ENCODE measurements around the gene BCL2L2.
A peak's percentile ranks its signal among the peaks of the same experiment; 100 is the strongest.

BCL2L2 gene

GRCh38 chr14:23299986-23300686 lies 6.5 kb upstream of the BCL2L2 start:
- DNase-seq (ENCODE audit: low spot score) = no peak

GRCh38 chr14:23300687-23301223 lies 5.9 kb upstream of the BCL2L2 start:
- DNase-seq (ENCODE audit: low spot score) = no peak

GRCh38 chr14:23301288-23301968 lies 5.2 kb upstream of the BCL2L2 start:
- peak; percentile 97 for DNase-seq (ENCODE audit: low spot score)

GRCh38 chr14:23301969-23302289 lies 4.7 kb upstream of the BCL2L2 start:
- DNase-seq (ENCODE audit: low spot score) = no peak

- peak; percentile 31 for DNase-seq (ENCODE audit: low spot score)
Observed at GRCh38 chr14:23302290-23303225, 4.1 kb upstream of the BCL2L2 start, which contains the start of gene PPP1R3E. PPP1R3E (minus strand) TSS chr14:23302859; CDS start chr14:23302576, 283 bp downstream.

- no peak for DNase-seq (ENCODE audit: low spot score)
Observed at GRCh38 chr14:23307146-23307530, 505 bp downstream of the BCL2L2 start.

- DNase-seq (ENCODE audit: low spot score) = no peak
Observed at GRCh38 chr14:23307687-23308644, 1.3 kb downstream of the BCL2L2 start.

GRCh38 chr14:23308721-23309445 lies 2.2 kb downstream of the BCL2L2 start:
- no peak for DNase-seq (ENCODE audit: low spot score)

- no peak for DNase-seq (ENCODE audit: low spot score)
Observed at GRCh38 chr14:23310546-23310945, 3.9 kb downstream of the BCL2L2 start.

GRCh38 chr14:23316300-23316699 lies 9.7 kb downstream of the BCL2L2 start:
- DNase-seq (ENCODE audit: low spot score) = no peak

GRCh38 chr14:23319746-23320583 lies 13.3 kb downstream of the BCL2L2 start:
- DNase-seq (ENCODE audit: low spot score) = no peak

GRCh38 chr14:23320584-23321571 lies 14.2 kb downstream of the BCL2L2 start, which contains the start of gene PABPN1:
PABPN1 (plus strand) TSS chr14:23321457; CDS start chr14:23321470, 13 bp downstream.
- DNase-seq (ENCODE audit: low spot score) = peak; percentile 94

- peak; percentile 63 for DNase-seq (ENCODE audit: low spot score)
Observed at GRCh38 chr14:23321572-23322547, 15.2 kb downstream of the BCL2L2 start.

GRCh38 chr14:23322568-23323517 lies 16.2 kb downstream of the BCL2L2 start:
- no peak for DNase-seq (ENCODE audit: low spot score)

GRCh38 chr14:23323838-23324454 lies 17.3 kb downstream of the BCL2L2 start:
- DNase-seq (ENCODE audit: low spot score) = no peak

All from iPS-NIHi11 (cell line).